CD4-positive, alpha-beta T cell (primary cell): ENCODE data around the gene GARIN1A. TPM values are rescaled to one million over a fixed set of nuclear protein-coding genes. Genes with fewer than 3 reads are reported as not detected.
"Not testable (repeated sequence)": the region's sequence is repeated elsewhere in the genome, so short reads cannot be mapped to it uniquely, and the experiment has no call there.

Experiments
- ATAC-seq: fragments of 200-7000 bp; cut with Tn5 transposase; one replicate; pipeline ENCODE4 v1.10.0; 2022; ENCODE audit warnings: mild to moderate bottlenecking; ENCODE audit not compliant: poor library complexity
- CTCF ChIA-PET: fragments of 350-600 bp; sonication (Branson Sonifier 250); formaldehyde crosslinking; loops from one replicate; lab custom pipeline; 2021; ENCODE audit warnings: antibody characterized with exemption, inconsistent platforms; lab: Charles Lee
- POLR2A ChIA-PET: fragments of 350-600 bp; sonication (Branson Sonifier 250); formaldehyde crosslinking; loops from one replicate; lab custom pipeline; 2021; ENCODE audit warnings: antibody characterized with exemption, inconsistent platforms; lab: Charles Lee
- DNase-seq, 14 experiments: peaks; one replicate each; pipeline ENCODE4 v3.0.0-alpha.2; 2013 to 2020; ENCODE audit warnings: mixed read lengths in 2 of 14
- H3K27ac ChIP-seq, 2 donors: one replicate each; pipeline versions ENCODE4 v1.5.1 to v1.7.0; 2013; ENCODE audit warnings: low read length in 2 of 2, low read depth in 1 of 2, mild to moderate bottlenecking in 1 of 2
- H3K27me3 ChIP-seq, 2 experiments: 1 replicate in 1 of 2; 2 replicates in 1 of 2; pipeline versions ENCODE4 v1.6.1 to v1.7.0; 2013; ENCODE audit warnings: low read length in 2 of 2, control low read depth in 1 of 2, mild to moderate bottlenecking in 1 of 2, moderate library complexity in 1 of 2; ENCODE audit not compliant: insufficient read depth in 2 of 2, control insufficient read depth in 1 of 2
- H3K36me3 ChIP-seq: one replicate; pipeline ENCODE4 v1.6.1; 2013; ENCODE audit warnings: low read length, control low read depth; ENCODE audit not compliant: insufficient read depth
- H3K4me1 ChIP-seq: one replicate; pipeline ENCODE4 v1.6.1; 2013; ENCODE audit warnings: low read length, control low read depth; ENCODE audit not compliant: insufficient read depth
- H3K4me3 ChIP-seq: one replicate; pipeline ENCODE4 v1.5.1; 2013; ENCODE audit warnings: mild to moderate bottlenecking, low read length, moderate library complexity
- H3K9me3 ChIP-seq, 2 experiments: 1 replicate in 1 of 2; 2 replicates in 1 of 2; pipeline versions ENCODE4 v1.6.1 to v1.7.0; 2013; ENCODE audit warnings: low read length in 2 of 2, mild to moderate bottlenecking in 2 of 2, control low read depth in 1 of 2, moderate library complexity in 1 of 2; ENCODE audit not compliant: control insufficient read depth in 1 of 2, insufficient read depth in 1 of 2
- H3K27ac Mint-ChIP-seq: one replicate; pipeline ENCODE4 v1.8.0; 2020; ENCODE audit warnings: mixed read lengths
- H3K27me3 Mint-ChIP-seq: one replicate; pipeline ENCODE4 v1.8.0; 2021; ENCODE audit warnings: mixed read lengths
- H3K36me3 Mint-ChIP-seq: one replicate; pipeline ENCODE4 v1.8.0; 2021; ENCODE audit warnings: low read depth, mixed read lengths
- H3K4me1 Mint-ChIP-seq: one replicate; pipeline ENCODE4 v1.8.0; 2021; ENCODE audit warnings: low read depth, mixed read lengths
- H3K4me3 Mint-ChIP-seq: one replicate; pipeline ENCODE4 v1.8.0; 2020; ENCODE audit warnings: mild to moderate bottlenecking, mixed read lengths
- H3K9me3 Mint-ChIP-seq: one replicate; pipeline ENCODE4 v1.8.0; 2020; ENCODE audit warnings: mixed read lengths
- intact Hi-C, 2 experiments: fragments of 100-400 bp; cut with DNase I in 1 of 2; cut with micrococcal nuclease in 1 of 2; formaldehyde crosslinking; loops; one replicate each; pipeline versions ENCODE4 v1.15.1 to v1.9.0; 2023 to 2025; cut with DNase I, micrococcal nuclease
- total RNA-seq, 174 experiments: library from RNA in 2 of 174; stranded (reverse) in 2 of 174; gene quantifications; one replicate each; pipeline ENCODE4 v1.2.3 and lab custom pipeline; 2021 to 2026

GARIN1A gene
- total RNA-seq, 2 experiments from 2014 or later: 0.71 to 0.73 TPM

- H3K27me3 ChIP-seq, H3K4me1 ChIP-seq, H3K9me3 ChIP-seq, H3K4me3 Mint-ChIP-seq, H3K4me3 ChIP-seq, H3K4me1 Mint-ChIP-seq, ATAC-seq, CTCF ChIA-PET, DNase-seq, intact Hi-C loops, H3K27me3 Mint-ChIP-seq, H3K27ac Mint-ChIP-seq, H3K27ac ChIP-seq, POLR2A ChIA-PET, H3K9me3 Mint-ChIP-seq: not testable (repeated sequence)
- H3K36me3 ChIP-seq: peaks cover 12% of the 10 kb centered on the region
- peaks cover 18% of the 10 kb centered on the region for H3K36me3 Mint-ChIP-seq
These were observed 21.0 kb upstream of the GARIN1A start for GRCh38 chr7:128651096-128651495.

GRCh38 chr7:128652606-128653005 is 19.5 kb upstream of the GARIN1A start:
- H3K4me1 ChIP-seq, H3K9me3 Mint-ChIP-seq, ATAC-seq, intact Hi-C loops, H3K4me3 ChIP-seq, DNase-seq, H3K4me1 Mint-ChIP-seq, H3K4me3 Mint-ChIP-seq, H3K36me3 ChIP-seq, H3K27ac ChIP-seq, POLR2A ChIA-PET, CTCF ChIA-PET, H3K9me3 ChIP-seq, H3K27me3 Mint-ChIP-seq, H3K27me3 ChIP-seq, H3K27ac Mint-ChIP-seq: not testable (repeated sequence)
- peaks cover 14% of the 10 kb centered on the region for H3K36me3 Mint-ChIP-seq

GRCh38 chr7:128653197-128653596 is 18.9 kb upstream of the GARIN1A start:
- H3K9me3 ChIP-seq, ATAC-seq, POLR2A ChIA-PET, H3K4me1 ChIP-seq, intact Hi-C loops, DNase-seq, H3K4me3 ChIP-seq, H3K27ac ChIP-seq, H3K36me3 ChIP-seq, H3K4me3 Mint-ChIP-seq, H3K4me1 Mint-ChIP-seq, CTCF ChIA-PET, H3K27me3 ChIP-seq, H3K27ac Mint-ChIP-seq, H3K9me3 Mint-ChIP-seq, H3K27me3 Mint-ChIP-seq: not testable (repeated sequence)
- peaks cover 14% of the 10 kb centered on the region for H3K36me3 Mint-ChIP-seq

- DNase-seq, CTCF ChIA-PET, H3K4me1 Mint-ChIP-seq, H3K4me1 ChIP-seq, H3K27ac ChIP-seq, H3K27me3 Mint-ChIP-seq, H3K27ac Mint-ChIP-seq, H3K9me3 Mint-ChIP-seq, H3K4me3 Mint-ChIP-seq, H3K4me3 ChIP-seq, intact Hi-C loops, ATAC-seq, POLR2A ChIA-PET, H3K27me3 ChIP-seq, H3K36me3 ChIP-seq, H3K9me3 ChIP-seq: not testable (repeated sequence)
- peaks cover 14% of the 10 kb centered on the region for H3K36me3 Mint-ChIP-seq
These were observed 18.0 kb upstream of the GARIN1A start for GRCh38 chr7:128654080-128654479.

- H3K4me1 ChIP-seq, H3K27ac ChIP-seq, H3K27me3 ChIP-seq, H3K4me3 ChIP-seq, H3K9me3 ChIP-seq, H3K36me3 ChIP-seq, H3K4me1 Mint-ChIP-seq, H3K9me3 Mint-ChIP-seq, CTCF ChIA-PET, POLR2A ChIA-PET, H3K4me3 Mint-ChIP-seq, DNase-seq, ATAC-seq, intact Hi-C loops, H3K27ac Mint-ChIP-seq, H3K27me3 Mint-ChIP-seq: not testable (repeated sequence)
- peaks cover 14% of the 10 kb centered on the region for H3K36me3 Mint-ChIP-seq
These were observed 17.6 kb upstream of the GARIN1A start for GRCh38 chr7:128654501-128654900.

- DNase-seq, CTCF ChIA-PET, intact Hi-C loops, H3K36me3 ChIP-seq, H3K4me3 Mint-ChIP-seq, H3K4me1 Mint-ChIP-seq, H3K27me3 Mint-ChIP-seq, POLR2A ChIA-PET, H3K27ac ChIP-seq, ATAC-seq, H3K4me1 ChIP-seq, H3K9me3 ChIP-seq, H3K27me3 ChIP-seq, H3K4me3 ChIP-seq, H3K9me3 Mint-ChIP-seq, H3K27ac Mint-ChIP-seq: not testable (repeated sequence)
- peaks cover 24% of the 10 kb centered on the region for H3K36me3 Mint-ChIP-seq
These were observed 13.7 kb upstream of the GARIN1A start for GRCh38 chr7:128658428-128658827.
